HepG2 (cell line): ENCODE results near the gene ARL8A. TPM values are rescaled to one million over a fixed set of nuclear protein-coding genes. Genes with fewer than 3 reads are reported as not detected.

ENCODE experiments used
- AGO1 ChIP-seq: fragments of 200-400 bp; formaldehyde crosslinking; IDR thresholded peaks from 2 replicates; pipeline ENCODE4 v1.6.1; 2017; ENCODE audit warnings: mild to moderate bottlenecking, low read depth, low read length, moderate library complexity; ENCODE audit not compliant: poor library complexity, severe bottlenecking
- DR1 ChIP-seq: sonication (generic); formaldehyde crosslinking; IDR thresholded peaks from 2 replicates; pipeline ENCODE4 v1.8.0; 2021; ENCODE audit warnings: mild to moderate bottlenecking, missing genetic modification reagents, inconsistent platforms
- EP300 ChIP-seq, 3 experiments: sonication (generic) in 1 of 3; formaldehyde crosslinking in 1 of 3; IDR thresholded peaks; 2 replicates each; pipeline versions ENCODE4 v1.5.1 to v1.6.1; 2011 to 2020; ENCODE audit warnings: low read depth in 2 of 3, low read length in 2 of 3, borderline replicate concordance in 1 of 3, improper control_type of control experiment in 1 of 3, mild to moderate bottlenecking in 1 of 3, missing genetic modification reagents in 1 of 3, moderate library complexity in 1 of 3
- FOXK2 ChIP-seq: fragments of 450-650 bp; IDR thresholded peaks from 2 replicates; pipeline ENCODE4 v1.6.1; 2016
- FOXM1 ChIP-seq: sonication (generic); formaldehyde crosslinking; IDR thresholded peaks from 2 replicates; pipeline ENCODE4 v1.5.0; 2020; ENCODE audit warnings: missing genetic modification reagents
- HMG20B ChIP-seq: conservative IDR thresholded peaks from 2 replicates; pipeline ENCODE4 v1.6.1; 2016; ENCODE audit warnings: missing genetic modification reagents, missing compliant biosample characterization
- KLF12 ChIP-seq: sonication (generic); formaldehyde crosslinking; IDR thresholded peaks from 2 replicates; pipeline ENCODE4 v1.4.0; 2020; ENCODE audit warnings: missing genetic modification reagents, borderline replicate concordance
- MAZ ChIP-seq, 2 experiments: sonication (generic) in 1 of 2; formaldehyde crosslinking in 1 of 2; IDR thresholded peaks; 2 replicates each; pipeline versions ENCODE4 v1.5.0 to v1.6.1; 2012 to 2020; ENCODE audit warnings: low read depth in 2 of 2, mild to moderate bottlenecking in 2 of 2, borderline replicate concordance in 1 of 2, improper control_type of control experiment in 1 of 2, low read length in 1 of 2, missing genetic modification reagents in 1 of 2, moderate library complexity in 1 of 2
- NFATC3 ChIP-seq: sonication (generic); formaldehyde crosslinking; IDR thresholded peaks from 2 replicates; pipeline ENCODE4 v1.5.1; 2020; ENCODE audit warnings: mild to moderate bottlenecking, missing genetic modification reagents
- NFE2 ChIP-seq: sonication (generic); formaldehyde crosslinking; IDR thresholded peaks from 2 replicates; pipeline ENCODE4 v1.4.0; 2020; ENCODE audit warnings: missing genetic modification reagents
- SP1 ChIP-seq, 2 experiments: fragments of 450-650 bp in 1 of 2; sonication (generic) in 1 of 2; formaldehyde crosslinking in 1 of 2; IDR thresholded peaks; 2 replicates each; pipeline versions ENCODE4 v1.4.0 to v1.6.1; 2016 to 2020; ENCODE audit warnings: missing genetic modification reagents in 1 of 2
- TEAD2 ChIP-seq: sonication (generic); formaldehyde crosslinking; IDR thresholded peaks from 2 replicates; pipeline ENCODE4 v1.9.0; 2021; ENCODE audit warnings: missing genetic modification reagents
- TGIF2 ChIP-seq: IDR thresholded peaks from 2 replicates; pipeline ENCODE4 v1.6.1; 2016; ENCODE audit warnings: control low read depth, missing compliant biosample characterization
- ZFX ChIP-seq: sonication (generic); formaldehyde crosslinking; IDR thresholded peaks from 2 replicates; pipeline ENCODE4 v1.4.0; 2020; ENCODE audit warnings: mild to moderate bottlenecking, low read depth, missing genetic modification reagents, moderate library complexity
- ZMYM2 ChIP-seq: sonication (generic); formaldehyde crosslinking; IDR thresholded peaks from 2 replicates; pipeline ENCODE4 v1.8.0; 2022; ENCODE audit warnings: mild to moderate bottlenecking, missing genetic modification reagents
- ZNF296 ChIP-seq: sonication (generic); formaldehyde crosslinking; conservative IDR thresholded peaks from 2 replicates; pipeline ENCODE4 v1.5.0; 2020; ENCODE audit warnings: mild to moderate bottlenecking, missing genetic modification reagents
- ZNF570 ChIP-seq: sonication (generic); formaldehyde crosslinking; IDR thresholded peaks from 2 replicates; pipeline ENCODE4 v1.4.0; 2020; ENCODE audit warnings: mild to moderate bottlenecking, missing genetic modification reagents, borderline replicate concordance
- ZNF788 ChIP-seq: sonication (generic); formaldehyde crosslinking; IDR thresholded peaks from 2 replicates; pipeline ENCODE4 v1.5.0; 2020; ENCODE audit warnings: mild to moderate bottlenecking, missing genetic modification reagents, borderline replicate concordance
- polyA plus RNA-seq, 8 experiments: library from polyadenylated mRNA; depleted of rRNA in 3 of 8; stranded (reverse) in 7 of 8; unstranded in 1 of 8; fragments of >200 nt; fragmentation: Illumina TruSeq in 4 of 8; extraction: Trizol in 4 of 8; gene quantifications; 2 replicates each; pipeline versions ENCODE4 v1.2.1 to v1.2.3, GENCODE V29; 2011 to 2016; ENCODE audit warnings: low read depth in 4 of 8, missing spikeins in 1 of 8, mixed read lengths in 1 of 8; ENCODE audit not compliant: insufficient read depth in 1 of 8
- total RNA-seq, 5 experiments: library from RNA; depleted of rRNA; stranded (reverse); fragments of >200 nt; fragmentation: Illumina TruSeq; extraction: Trizol; gene quantifications; 2 replicates each; pipeline ENCODE4 v1.2.3, GENCODE V29; 2016; ENCODE audit warnings: low read depth in 1 of 5
- TF ChIP-seq, protein P1 (sequence below): sonication (generic); formaldehyde crosslinking; IDR thresholded peaks from 2 replicates; pipeline ENCODE4 v1.4.0; 2020; ENCODE audit warnings: missing genetic modification reagents
- TF ChIP-seq, protein P2 (sequence below): IDR thresholded peaks from 2 replicates; pipeline ENCODE4 v1.6.1; 2016; ENCODE audit warnings: low read depth
- TF ChIP-seq, protein P3 (sequence below): sonication (generic); formaldehyde crosslinking; conservative IDR thresholded peaks from 2 replicates; pipeline ENCODE4 v1.8.1; 2023; ENCODE audit warnings: missing genetic modification reagents
- TF ChIP-seq, protein P4 (sequence below): IDR thresholded peaks from 2 replicates; pipeline ENCODE4 v1.6.1; 2016
- TF ChIP-seq, protein P5 (sequence below): sonication (generic); formaldehyde crosslinking; IDR thresholded peaks from 2 replicates; pipeline ENCODE4 v1.4.0; 2020; ENCODE audit warnings: missing genetic modification reagents, low read depth, mild to moderate bottlenecking, borderline replicate concordance
- TF ChIP-seq, protein P6 (sequence below): IDR thresholded peaks from 2 replicates; pipeline ENCODE4 v1.6.1; 2012; ENCODE audit warnings: inconsistent platforms

Gene ARL8A
- total and polyA plus RNA-seq, 2 of the 13 experiments (the other 11 are each of a cell fraction or from before 2014, with no cell fraction given): 2.7 to 23.4 TPM

DNA sequence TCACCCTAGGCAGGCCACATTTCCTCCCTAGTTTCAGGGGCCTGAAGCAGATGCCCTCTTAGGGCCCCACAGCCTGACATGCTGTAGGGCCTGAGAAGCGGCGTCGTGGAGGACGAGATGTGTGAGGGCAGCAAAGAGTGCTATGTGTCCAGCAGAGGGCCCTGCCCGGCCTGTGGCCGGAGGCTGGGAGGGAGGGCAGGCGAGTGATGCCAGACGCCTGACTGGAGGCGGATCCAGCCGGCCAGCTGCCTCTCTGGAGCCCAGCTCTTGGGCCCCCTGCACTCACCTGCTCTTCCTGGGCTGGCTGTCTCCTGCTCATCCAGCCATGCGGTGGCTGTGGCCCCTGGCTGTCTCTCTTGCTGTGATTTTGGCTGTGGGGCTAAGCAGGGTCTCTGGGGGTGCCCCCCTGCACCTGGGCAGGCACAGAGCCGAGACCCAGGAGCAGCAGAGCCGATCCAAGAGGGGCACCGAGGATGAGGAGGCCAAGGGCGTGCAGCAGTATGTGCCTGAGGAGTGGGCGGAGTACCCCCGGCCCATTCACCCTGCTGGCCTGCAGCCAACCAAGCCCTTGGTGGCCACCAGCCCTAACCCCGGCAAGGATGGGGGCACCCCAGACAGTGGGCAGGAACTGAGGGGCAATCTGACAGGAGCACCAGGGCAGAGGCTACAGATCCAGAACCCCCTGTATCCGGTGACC, 21.8 kb downstream of the ARL8A start, which contains the start of gene GPR37L1 (continued):
- no peak for TF ChIP-seq EP300 (IDR thresholded peaks at IDR 0.05; ENCODE audit: low read depth in 2 of 2, low read length in 2 of 2)
- no peak for TF ChIP-seq EP300 (CRISPR knock-in tag; IDR thresholded peaks at IDR 0.05; ENCODE audit: borderline replicate concordance)
- TF ChIP-seq, protein P1, sequence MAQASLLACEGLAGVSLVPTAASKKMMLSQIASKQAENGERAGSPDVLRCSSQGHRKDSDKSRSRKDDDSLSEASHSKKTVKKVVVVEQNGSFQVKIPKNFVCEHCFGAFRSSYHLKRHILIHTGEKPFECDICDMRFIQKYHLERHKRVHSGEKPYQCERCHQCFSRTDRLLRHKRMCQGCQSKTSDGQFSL (CRISPR knock-in tag): no peak
- TF ChIP-seq NFATC3 (CRISPR knock-in tag): no peak
- no peak for TF ChIP-seq TEAD2
- no peak for TF ChIP-seq ZNF570 (CRISPR knock-in tag)
- peak; percentile 47; the same call in 1 of the 2 replicates for TF ChIP-seq MAZ (IDR thresholded peaks at IDR 0.05; ENCODE audit: borderline replicate concordance, low read depth, low read length)
- TF ChIP-seq MAZ (CRISPR knock-in tag; IDR thresholded peaks at IDR 0.05; ENCODE audit: low read depth): no peak
- no peak for TF ChIP-seq DR1 (CRISPR knock-in tag)
- TF ChIP-seq, protein P2, sequence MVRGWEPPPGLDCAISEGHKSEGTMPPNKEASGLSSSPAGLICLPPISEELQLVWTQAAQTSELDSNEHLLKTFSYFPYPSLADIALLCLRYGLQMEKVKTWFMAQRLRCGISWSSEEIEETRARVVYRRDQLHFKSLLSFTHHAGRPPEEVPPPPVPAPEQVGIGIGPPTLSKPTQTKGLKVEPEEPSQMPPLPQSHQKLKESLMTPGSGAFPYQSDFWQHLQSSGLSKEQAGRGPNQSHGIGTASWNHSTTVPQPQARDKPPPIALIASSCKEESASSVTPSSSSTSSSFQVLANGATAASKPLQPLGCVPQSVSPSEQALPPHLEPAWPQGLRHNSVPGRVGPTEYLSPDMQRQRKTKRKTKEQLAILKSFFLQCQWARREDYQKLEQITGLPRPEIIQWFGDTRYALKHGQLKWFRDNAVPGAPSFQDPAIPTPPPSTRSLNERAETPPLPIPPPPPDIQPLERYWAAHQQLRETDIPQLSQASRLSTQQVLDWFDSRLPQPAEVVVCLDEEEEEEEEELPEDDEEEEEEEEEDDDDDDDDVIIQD: no peak
- TF ChIP-seq FOXM1 (CRISPR knock-in tag): no peak
- TF ChIP-seq NFE2 (CRISPR knock-in tag): no peak
- TF ChIP-seq ZNF788 (CRISPR knock-in tag): peak; percentile 33; the same call in 1 of the 2 replicates
- TF ChIP-seq AGO1: no peak
- TF ChIP-seq, protein P3, sequence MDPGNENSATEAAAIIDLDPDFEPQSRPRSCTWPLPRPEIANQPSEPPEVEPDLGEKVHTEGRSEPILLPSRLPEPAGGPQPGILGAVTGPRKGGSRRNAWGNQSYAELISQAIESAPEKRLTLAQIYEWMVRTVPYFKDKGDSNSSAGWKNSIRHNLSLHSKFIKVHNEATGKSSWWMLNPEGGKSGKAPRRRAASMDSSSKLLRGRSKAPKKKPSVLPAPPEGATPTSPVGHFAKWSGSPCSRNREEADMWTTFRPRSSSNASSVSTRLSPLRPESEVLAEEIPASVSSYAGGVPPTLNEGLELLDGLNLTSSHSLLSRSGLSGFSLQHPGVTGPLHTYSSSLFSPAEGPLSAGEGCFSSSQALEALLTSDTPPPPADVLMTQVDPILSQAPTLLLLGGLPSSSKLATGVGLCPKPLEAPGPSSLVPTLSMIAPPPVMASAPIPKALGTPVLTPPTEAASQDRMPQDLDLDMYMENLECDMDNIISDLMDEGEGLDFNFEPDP (CRISPR knock-in tag): no peak
- TF ChIP-seq, protein P4, sequence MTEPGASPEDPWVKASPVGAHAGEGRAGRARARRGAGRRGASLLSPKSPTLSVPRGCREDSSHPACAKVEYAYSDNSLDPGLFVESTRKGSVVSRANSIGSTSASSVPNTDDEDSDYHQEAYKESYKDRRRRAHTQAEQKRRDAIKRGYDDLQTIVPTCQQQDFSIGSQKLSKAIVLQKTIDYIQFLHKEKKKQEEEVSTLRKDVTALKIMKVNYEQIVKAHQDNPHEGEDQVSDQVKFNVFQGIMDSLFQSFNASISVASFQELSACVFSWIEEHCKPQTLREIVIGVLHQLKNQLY (CRISPR knock-in tag): no peak
- no peak for TF ChIP-seq KLF12 (CRISPR knock-in tag)
- no peak for TF ChIP-seq FOXK2
- TF ChIP-seq TGIF2 (CRISPR knock-in tag): no peak
- TF ChIP-seq ZNF296 (CRISPR knock-in tag): no peak
- TF ChIP-seq SP1 (IDR thresholded peaks at IDR 0.05): no peak
- TF ChIP-seq SP1 (CRISPR knock-in tag; IDR thresholded peaks at IDR 0.05): 0 out of 2 replicates have a peak, but pooled peaks have one; percentile 39
- peak; percentile 57 for TF ChIP-seq ZFX (CRISPR knock-in tag)
- TF ChIP-seq ZMYM2: no peak
- TF ChIP-seq HMG20B (CRISPR knock-in tag): no peak
- TF ChIP-seq, protein P5, sequence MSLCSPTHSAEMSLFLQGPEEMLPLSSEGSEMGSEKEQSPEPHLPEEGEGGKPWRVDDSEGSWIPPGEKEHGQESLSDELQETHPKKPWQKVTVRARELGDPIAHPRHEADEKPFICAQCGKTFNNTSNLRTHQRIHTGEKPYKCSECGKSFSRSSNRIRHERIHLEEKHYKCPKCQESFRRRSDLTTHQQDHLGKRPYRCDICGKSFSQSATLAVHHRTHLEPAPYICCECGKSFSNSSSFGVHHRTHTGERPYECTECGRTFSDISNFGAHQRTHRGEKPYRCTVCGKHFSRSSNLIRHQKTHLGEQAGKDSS (CRISPR knock-in tag): peak; percentile 17; the same call in 1 of the 2 replicates
- TF ChIP-seq, protein P6, sequence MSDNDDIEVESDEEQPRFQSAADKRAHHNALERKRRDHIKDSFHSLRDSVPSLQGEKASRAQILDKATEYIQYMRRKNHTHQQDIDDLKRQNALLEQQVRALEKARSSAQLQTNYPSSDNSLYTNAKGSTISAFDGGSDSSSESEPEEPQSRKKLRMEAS: peak; percentile 54; the same call in 1 of the 2 replicates
